HepG2 (cell line): ENCODE measurements around the gene LRRC3. TPM values are rescaled to one million over a fixed set of nuclear protein-coding genes. Genes with fewer than 3 reads are reported as not detected.
A peak's percentile ranks its signal among the peaks of the same experiment; 100 is the strongest.

Source experiments
- GLI4 ChIP-seq: sonication (generic); formaldehyde crosslinking; IDR thresholded peaks from 2 replicates; pipeline ENCODE4 v1.5.1; 2020; ENCODE audit warnings: missing genetic modification reagents, mild to moderate bottlenecking, moderate library complexity, borderline replicate concordance
- HMG20A ChIP-seq: IDR thresholded peaks from 2 replicates; pipeline ENCODE4 v1.6.1; 2016; ENCODE audit warnings: borderline replicate concordance
- KLF13 ChIP-seq: sonication (generic); formaldehyde crosslinking; IDR thresholded peaks from 2 replicates; pipeline ENCODE4 v1.4.0; 2020; ENCODE audit warnings: mild to moderate bottlenecking, missing genetic modification reagents
- KMT2B ChIP-seq: IDR thresholded peaks from 2 replicates; pipeline ENCODE4 v1.6.1; 2016; ENCODE audit warnings: missing genetic modification reagents, missing compliant biosample characterization
- ONECUT2 ChIP-seq: sonication (generic); formaldehyde crosslinking; IDR thresholded peaks from 2 replicates; pipeline ENCODE4 v1.4.0; 2020; ENCODE audit warnings: missing genetic modification reagents
- PLRG1 ChIP-seq: fragments of 450-650 bp; conservative IDR thresholded peaks from 2 replicates; pipeline ENCODE4 v1.6.1; 2016
- SOX5 ChIP-seq: IDR thresholded peaks from 2 replicates; pipeline ENCODE4 v1.6.1; 2016; ENCODE audit warnings: borderline replicate concordance
- SP2 ChIP-seq: sonication (generic); formaldehyde crosslinking; IDR thresholded peaks from 2 replicates; pipeline ENCODE4 v1.5.1; 2020; ENCODE audit warnings: mild to moderate bottlenecking, missing genetic modification reagents
- SP4 ChIP-seq: sonication (generic); formaldehyde crosslinking; IDR thresholded peaks from 2 replicates; pipeline ENCODE4 v1.8.1; 2023; ENCODE audit warnings: mild to moderate bottlenecking, missing genetic modification reagents
- SRF ChIP-seq: IDR thresholded peaks from 2 replicates; pipeline ENCODE4 v1.6.1; 2011; ENCODE audit warnings: mild to moderate bottlenecking, low read depth, low read length, moderate library complexity
- U2AF1 ChIP-seq: fragments of 200-400 bp; formaldehyde crosslinking; optimal IDR thresholded peaks from 2 replicates; pipeline ENCODE3; 2017; ENCODE audit warnings: mild to moderate bottlenecking, low read depth, low read length
- YEATS2 ChIP-seq: sonication (generic); formaldehyde crosslinking; IDR thresholded peaks from 2 replicates; pipeline ENCODE4 v1.4.0; 2020; ENCODE audit warnings: missing genetic modification reagents, borderline replicate concordance
- ZNF101 ChIP-seq: sonication (generic); formaldehyde crosslinking; IDR thresholded peaks from 2 replicates; pipeline ENCODE4 v1.4.0; 2020; ENCODE audit warnings: mild to moderate bottlenecking, low read depth, missing genetic modification reagents, borderline replicate concordance
- ZNF335 ChIP-seq: sonication (generic); formaldehyde crosslinking; IDR thresholded peaks from 2 replicates; pipeline ENCODE4 v1.4.0; 2020; ENCODE audit warnings: missing genetic modification reagents
- ZNF468 ChIP-seq: sonication (generic); formaldehyde crosslinking; IDR thresholded peaks from 2 replicates; pipeline ENCODE4 v1.8.0; 2022; ENCODE audit warnings: mild to moderate bottlenecking, moderate library complexity, missing genetic modification reagents
- ZNF607 ChIP-seq: sonication (generic); formaldehyde crosslinking; IDR thresholded peaks from 2 replicates; pipeline ENCODE4 v1.5.1; 2020; ENCODE audit warnings: missing genetic modification reagents, mild to moderate bottlenecking, borderline replicate concordance
- ZNF749 ChIP-seq: sonication (generic); formaldehyde crosslinking; IDR thresholded peaks from 2 replicates; pipeline ENCODE4 v1.8.0; 2022; ENCODE audit warnings: mild to moderate bottlenecking, missing genetic modification reagents, moderate library complexity, borderline replicate concordance
- ZSCAN20 ChIP-seq: sonication (generic); formaldehyde crosslinking; IDR thresholded peaks from 2 replicates; pipeline ENCODE4 v1.4.0; 2020; ENCODE audit warnings: missing genetic modification reagents, mild to moderate bottlenecking, borderline replicate concordance
- polyA plus RNA-seq, 8 experiments: library from polyadenylated mRNA; depleted of rRNA in 3 of 8; stranded (reverse) in 7 of 8; unstranded in 1 of 8; fragments of >200 nt; fragmentation: Illumina TruSeq in 4 of 8; extraction: Trizol in 4 of 8; gene quantifications; 2 replicates each; pipeline versions ENCODE4 v1.2.1 to v1.2.3, GENCODE V29; 2011 to 2016; ENCODE audit warnings: low read depth in 4 of 8, missing spikeins in 1 of 8, mixed read lengths in 1 of 8; ENCODE audit not compliant: insufficient read depth in 1 of 8
- total RNA-seq, 5 experiments: library from RNA; depleted of rRNA; stranded (reverse); fragments of >200 nt; fragmentation: Illumina TruSeq; extraction: Trizol; gene quantifications; 2 replicates each; pipeline ENCODE4 v1.2.3, GENCODE V29; 2016; ENCODE audit warnings: low read depth in 1 of 5
- TF ChIP-seq, protein P1 (sequence below): sonication (generic); formaldehyde crosslinking; IDR thresholded peaks from 2 replicates; pipeline ENCODE4 v1.4.0; 2020; ENCODE audit warnings: mild to moderate bottlenecking, low read depth, missing genetic modification reagents
- TF ChIP-seq, protein P2 (sequence below): sonication (generic); formaldehyde crosslinking; IDR thresholded peaks from 2 replicates; pipeline ENCODE4 v1.5.0; 2020; ENCODE audit warnings: mild to moderate bottlenecking, missing genetic modification reagents
- TF ChIP-seq, protein P3 (sequence below): sonication (generic); formaldehyde crosslinking; IDR thresholded peaks from 2 replicates; pipeline ENCODE4 v1.4.0; 2020; ENCODE audit warnings: missing genetic modification reagents, mild to moderate bottlenecking, borderline replicate concordance

Gene LRRC3
- total and polyA plus RNA-seq, 2 of the 13 experiments (the other 11 are each of a cell fraction or from before 2014, with no cell fraction given), result 4.8 to 16.5 TPM

DNA sequence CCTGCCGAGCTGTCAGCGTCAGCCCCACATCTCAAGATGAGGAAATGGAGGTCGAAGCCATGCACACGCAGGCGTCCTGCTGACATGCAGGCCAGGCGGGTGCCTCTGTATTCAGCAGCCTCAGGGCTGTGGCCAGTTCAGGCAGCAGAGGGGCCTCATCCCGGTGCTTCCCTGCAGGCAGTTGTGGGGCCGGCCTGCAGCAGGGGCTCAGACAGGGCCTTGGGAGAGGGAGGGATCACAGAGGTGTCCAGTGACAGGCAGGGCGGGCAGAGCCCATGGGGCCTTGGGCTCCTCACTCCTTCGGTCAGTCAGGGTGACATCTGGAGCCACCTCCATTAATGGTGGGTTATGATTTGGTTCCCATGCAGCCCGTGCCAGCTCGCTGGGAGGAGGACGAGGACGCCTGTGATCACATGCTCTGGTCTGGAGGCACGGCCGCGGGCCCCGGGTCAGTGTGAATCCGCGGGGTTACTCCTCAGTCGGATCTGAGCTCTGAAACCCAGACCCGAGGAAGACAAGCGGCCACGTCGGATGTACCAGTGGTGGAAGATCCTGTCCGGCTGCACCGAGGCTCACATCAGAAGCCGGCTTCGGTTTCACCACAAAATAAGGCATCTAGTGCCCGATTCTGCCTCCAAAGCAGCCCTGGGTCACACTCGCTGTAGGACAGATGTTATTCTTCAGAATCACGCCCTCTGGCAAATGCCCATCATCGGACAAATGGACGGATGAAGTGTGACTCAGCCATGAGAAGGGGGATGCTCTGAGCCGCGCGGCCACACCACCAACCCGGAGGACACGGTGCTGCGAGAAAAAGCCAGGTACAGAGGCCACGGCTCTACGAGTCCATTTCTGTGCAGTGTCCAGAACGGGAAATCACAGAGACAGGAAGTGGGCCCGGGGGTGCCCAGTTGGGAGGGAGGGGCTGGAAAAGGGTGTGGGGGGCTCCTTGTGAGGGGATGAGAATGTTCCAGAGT lies 51.3 kb downstream of the LRRC3 start (continued):
- TF ChIP-seq, protein P1, sequence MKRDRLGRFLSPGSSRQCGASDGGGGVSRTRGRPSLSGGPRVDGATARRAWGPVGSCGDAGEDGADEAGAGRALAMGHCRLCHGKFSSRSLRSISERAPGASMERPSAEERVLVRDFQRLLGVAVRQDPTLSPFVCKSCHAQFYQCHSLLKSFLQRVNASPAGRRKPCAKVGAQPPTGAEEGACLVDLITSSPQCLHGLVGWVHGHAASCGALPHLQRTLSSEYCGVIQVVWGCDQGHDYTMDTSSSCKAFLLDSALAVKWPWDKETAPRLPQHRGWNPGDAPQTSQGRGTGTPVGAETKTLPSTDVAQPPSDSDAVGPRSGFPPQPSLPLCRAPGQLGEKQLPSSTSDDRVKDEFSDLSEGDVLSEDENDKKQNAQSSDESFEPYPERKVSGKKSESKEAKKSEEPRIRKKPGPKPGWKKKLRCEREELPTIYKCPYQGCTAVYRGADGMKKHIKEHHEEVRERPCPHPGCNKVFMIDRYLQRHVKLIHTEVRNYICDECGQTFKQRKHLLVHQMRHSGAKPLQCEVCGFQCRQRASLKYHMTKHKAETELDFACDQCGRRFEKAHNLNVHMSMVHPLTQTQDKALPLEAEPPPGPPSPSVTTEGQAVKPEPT (CRISPR knock-in tag), result no peak
- TF ChIP-seq YEATS2 (CRISPR knock-in tag), result no peak
- TF ChIP-seq HMG20A (CRISPR knock-in tag), result no peak
- TF ChIP-seq ZNF468 (CRISPR knock-in tag), result no peak
- TF ChIP-seq ZSCAN20, result no peak
- TF ChIP-seq ZNF101, result no peak
- TF ChIP-seq KLF13 (CRISPR knock-in tag), result no peak
- no peak for TF ChIP-seq PLRG1
- peak; percentile 98 for TF ChIP-seq ZNF335 (CRISPR knock-in tag)
- 0 out of 2 replicates have a peak, but pooled peaks have one; percentile 18 for TF ChIP-seq KMT2B (CRISPR knock-in tag)
- TF ChIP-seq SP2 (CRISPR knock-in tag), result 0 out of 2 replicates have a peak, but pooled peaks have one; percentile 38
- TF ChIP-seq, protein P2, sequence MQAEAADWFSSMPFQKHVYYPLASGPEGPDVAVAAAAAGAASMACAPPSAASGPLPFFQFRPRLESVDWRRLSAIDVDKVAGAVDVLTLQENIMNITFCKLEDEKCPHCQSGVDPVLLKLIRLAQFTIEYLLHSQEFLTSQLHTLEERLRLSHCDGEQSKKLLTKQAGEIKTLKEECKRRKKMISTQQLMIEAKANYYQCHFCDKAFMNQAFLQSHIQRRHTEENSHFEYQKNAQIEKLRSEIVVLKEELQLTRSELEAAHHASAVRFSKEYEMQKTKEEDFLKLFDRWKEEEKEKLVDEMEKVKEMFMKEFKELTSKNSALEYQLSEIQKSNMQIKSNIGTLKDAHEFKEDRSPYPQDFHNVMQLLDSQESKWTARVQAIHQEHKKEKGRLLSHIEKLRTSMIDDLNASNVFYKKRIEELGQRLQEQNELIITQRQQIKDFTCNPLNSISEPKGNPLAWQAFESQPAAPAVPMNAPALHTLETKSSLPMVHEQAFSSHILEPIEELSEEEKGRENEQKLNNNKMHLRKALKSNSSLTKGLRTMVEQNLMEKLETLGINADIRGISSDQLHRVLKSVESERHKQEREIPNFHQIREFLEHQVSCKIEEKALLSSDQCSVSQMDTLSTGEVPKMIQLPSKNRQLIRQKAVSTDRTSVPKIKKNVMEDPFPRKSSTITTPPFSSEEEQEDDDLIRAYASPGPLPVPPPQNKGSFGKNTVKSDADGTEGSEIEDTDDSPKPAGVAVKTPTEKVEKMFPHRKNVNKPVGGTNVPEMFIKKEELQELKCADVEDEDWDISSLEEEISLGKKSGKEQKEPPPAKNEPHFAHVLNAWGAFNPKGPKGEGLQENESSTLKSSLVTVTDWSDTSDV (CRISPR knock-in tag), result no peak
- no peak for TF ChIP-seq GLI4
- TF ChIP-seq SOX5 (CRISPR knock-in tag), result no peak
- TF ChIP-seq ZNF607 (CRISPR knock-in tag), result 0 out of 2 replicates have a peak, but pooled peaks have one; percentile 27
- no peak for TF ChIP-seq SRF
- TF ChIP-seq U2AF1, result no peak
- TF ChIP-seq SP4, result no peak
- 0 out of 2 replicates have a peak, but pooled peaks have one; percentile 47 for TF ChIP-seq ZNF749 (CRISPR knock-in tag)
- TF ChIP-seq ONECUT2 (CRISPR knock-in tag), result no peak
- TF ChIP-seq, protein P3, sequence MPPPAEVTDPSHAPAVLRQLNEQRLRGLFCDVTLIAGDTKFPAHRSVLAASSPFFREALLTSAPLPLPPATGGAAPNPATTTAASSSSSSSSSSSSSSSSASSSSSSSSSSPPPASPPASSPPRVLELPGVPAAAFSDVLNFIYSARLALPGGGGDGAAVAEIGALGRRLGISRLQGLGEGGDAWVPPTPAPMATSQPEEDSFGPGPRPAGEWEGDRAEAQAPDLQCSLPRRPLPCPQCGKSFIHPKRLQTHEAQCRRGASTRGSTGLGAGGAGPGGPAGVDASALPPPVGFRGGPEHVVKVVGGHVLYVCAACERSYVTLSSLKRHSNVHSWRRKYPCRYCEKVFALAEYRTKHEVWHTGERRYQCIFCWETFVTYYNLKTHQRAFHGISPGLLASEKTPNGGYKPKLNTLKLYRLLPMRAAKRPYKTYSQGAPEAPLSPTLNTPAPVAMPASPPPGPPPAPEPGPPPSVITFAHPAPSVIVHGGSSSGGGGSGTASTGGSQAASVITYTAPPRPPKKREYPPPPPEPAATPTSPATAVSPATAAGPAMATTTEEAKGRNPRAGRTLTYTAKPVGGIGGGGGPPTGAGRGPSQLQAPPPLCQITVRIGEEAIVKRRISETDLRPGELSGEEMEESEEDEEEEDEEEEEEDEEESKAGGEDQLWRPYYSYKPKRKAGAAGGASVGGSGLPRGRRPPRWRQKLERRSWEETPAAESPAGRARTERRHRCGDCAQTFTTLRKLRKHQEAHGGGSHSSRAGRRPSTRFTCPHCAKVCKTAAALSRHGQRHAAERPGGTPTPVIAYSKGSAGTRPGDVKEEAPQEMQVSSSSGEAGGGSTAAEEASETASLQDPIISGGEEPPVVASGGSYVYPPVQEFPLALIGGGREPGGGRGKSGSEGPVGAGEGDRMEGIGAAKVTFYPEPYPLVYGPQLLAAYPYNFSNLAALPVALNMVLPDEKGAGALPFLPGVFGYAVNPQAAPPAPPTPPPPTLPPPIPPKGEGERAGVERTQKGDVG (CRISPR knock-in tag), result no peak
